HFFc6 (cell line): ENCODE results near the gene CACNG3. TPM values are rescaled to one million over a fixed set of nuclear protein-coding genes. Genes with fewer than 3 reads are reported as not detected.

Source experiments
- DNase-seq: peaks from one replicate; pipeline ENCODE4 v3.0.0-alpha.2; 2018
- H3K27ac Mint-ChIP-seq: 2 replicates; pipeline ENCODE4 v1.8.0; 2020; ENCODE audit warnings: mild to moderate bottlenecking, mixed read lengths
- H3K27me3 Mint-ChIP-seq: 2 replicates; pipeline ENCODE4 v1.8.0; 2021; ENCODE audit warnings: mild to moderate bottlenecking, moderate library complexity, mixed read lengths; ENCODE audit not compliant: insufficient read depth
- H3K36me3 Mint-ChIP-seq: 2 replicates; pipeline ENCODE4 v1.8.0; 2021; ENCODE audit warnings: low read depth, mixed read lengths
- H3K4me1 Mint-ChIP-seq: 2 replicates; pipeline ENCODE4 v1.8.0; 2020; ENCODE audit warnings: low read depth, mixed read lengths
- H3K4me3 Mint-ChIP-seq: 2 replicates; pipeline ENCODE4 v1.8.0; 2020; ENCODE audit warnings: mild to moderate bottlenecking, moderate library complexity, mixed read lengths
- H3K9me3 Mint-ChIP-seq: 2 replicates; pipeline ENCODE4 v1.8.0; 2020; ENCODE audit warnings: mild to moderate bottlenecking, mixed read lengths
- total RNA-seq, 6 experiments: library from RNA; stranded (reverse); fragmentation: NEBNext Ultra II Directional; extraction: Animal tissue kit (Norgen Biotek cat#: 25700); gene quantifications; 2 replicates in 1 of 6; 3 replicates in 5 of 6; pipeline ENCODE4 v1.2.3, GENCODE V29; 2021
- TF ChIP-seq, protein P1 (sequence below): fragments of 200-600 bp; sonication (generic); IDR thresholded peaks from 2 replicates; pipeline ENCODE4 v1.5.0; 2021; ENCODE audit warnings: antibody characterized with exemption, mild to moderate bottlenecking

CACNG3 gene
- total RNA-seq, 6 experiments from 2014 or later = not detected

DNA sequence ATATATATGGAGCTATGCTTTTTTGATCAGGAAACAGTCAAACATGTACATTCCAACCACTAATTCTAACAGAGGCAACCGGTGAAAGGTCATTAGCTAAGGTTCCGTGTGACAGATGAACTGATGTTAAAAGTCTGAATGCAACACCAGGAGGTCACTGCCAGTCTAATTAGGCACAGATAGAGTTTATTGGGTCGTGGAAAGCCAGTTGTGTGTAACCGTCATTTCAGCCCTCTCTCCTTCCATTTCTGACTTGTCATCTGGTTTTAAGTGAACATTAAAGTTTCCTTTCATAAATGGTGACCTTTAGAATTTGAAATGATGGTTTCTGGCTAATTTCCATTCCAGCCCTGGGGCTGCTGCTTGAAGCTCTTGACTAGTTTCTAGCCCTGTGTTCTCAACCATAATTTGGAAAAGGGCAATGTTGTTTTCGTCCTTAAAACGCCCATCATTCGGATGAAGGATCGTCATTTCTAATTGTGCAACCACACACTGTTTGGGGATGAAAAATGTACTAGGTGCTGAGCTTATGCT, 23.9 kb downstream of the CACNG3 start:
- peaks cover 29% of the 10 kb centered on the region for H3K9me3 Mint-ChIP-seq

DNA sequence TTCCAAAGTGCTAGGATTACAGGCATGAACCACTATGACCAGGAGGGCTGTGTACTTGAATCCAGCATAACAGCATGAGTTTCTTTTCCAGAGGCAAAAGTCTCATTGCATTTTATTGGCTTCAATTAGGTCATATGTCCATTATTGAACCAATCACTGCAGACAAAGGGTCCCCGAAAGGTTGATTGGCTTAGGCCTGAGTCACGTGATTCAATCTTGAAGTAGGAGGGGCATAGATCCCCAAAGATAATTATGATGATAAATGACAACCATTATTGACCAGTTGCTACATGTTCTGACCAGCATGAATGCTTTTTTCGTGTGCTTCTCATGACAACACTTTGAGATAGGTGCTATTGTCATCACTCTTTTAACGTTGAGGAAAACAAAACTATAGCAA, 25.3 kb downstream of the CACNG3 start:
- peaks cover 32% of the 10 kb centered on the region for H3K9me3 Mint-ChIP-seq
- no peaks in the 10 kb centered on the region; the same call in 1 of the 2 replicates for H3K27me3 Mint-ChIP-seq
- no peak overlapping the region for H3K4me3 Mint-ChIP-seq
- DNase-seq = no peak
- no peaks in the 10 kb centered on the region for H3K36me3 Mint-ChIP-seq
- H3K27ac Mint-ChIP-seq = no peak overlapping the region
- TF ChIP-seq, protein P1, sequence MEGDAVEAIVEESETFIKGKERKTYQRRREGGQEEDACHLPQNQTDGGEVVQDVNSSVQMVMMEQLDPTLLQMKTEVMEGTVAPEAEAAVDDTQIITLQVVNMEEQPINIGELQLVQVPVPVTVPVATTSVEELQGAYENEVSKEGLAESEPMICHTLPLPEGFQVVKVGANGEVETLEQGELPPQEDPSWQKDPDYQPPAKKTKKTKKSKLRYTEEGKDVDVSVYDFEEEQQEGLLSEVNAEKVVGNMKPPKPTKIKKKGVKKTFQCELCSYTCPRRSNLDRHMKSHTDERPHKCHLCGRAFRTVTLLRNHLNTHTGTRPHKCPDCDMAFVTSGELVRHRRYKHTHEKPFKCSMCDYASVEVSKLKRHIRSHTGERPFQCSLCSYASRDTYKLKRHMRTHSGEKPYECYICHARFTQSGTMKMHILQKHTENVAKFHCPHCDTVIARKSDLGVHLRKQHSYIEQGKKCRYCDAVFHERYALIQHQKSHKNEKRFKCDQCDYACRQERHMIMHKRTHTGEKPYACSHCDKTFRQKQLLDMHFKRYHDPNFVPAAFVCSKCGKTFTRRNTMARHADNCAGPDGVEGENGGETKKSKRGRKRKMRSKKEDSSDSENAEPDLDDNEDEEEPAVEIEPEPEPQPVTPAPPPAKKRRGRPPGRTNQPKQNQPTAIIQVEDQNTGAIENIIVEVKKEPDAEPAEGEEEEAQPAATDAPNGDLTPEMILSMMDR = no peak
- H3K4me1 Mint-ChIP-seq = no peaks in the 10 kb centered on the region

More for the DNA sequence above, 23.9 kb downstream of the CACNG3 start:
- Mint-ChIP-seq H3K4me1 (no peaks in the 10 kb centered on the region), H3K4me3 (no peak overlapping the region), H3K36me3 (no peaks in the 10 kb centered on the region), H3K27ac (no peak overlapping the region), H3K27me3 (no peaks in the 10 kb centered on the region; the same call in 1 of the 2 replicates)
- TF ChIP-seq, protein P1 = no peak
- no peak for DNase-seq

DNA sequence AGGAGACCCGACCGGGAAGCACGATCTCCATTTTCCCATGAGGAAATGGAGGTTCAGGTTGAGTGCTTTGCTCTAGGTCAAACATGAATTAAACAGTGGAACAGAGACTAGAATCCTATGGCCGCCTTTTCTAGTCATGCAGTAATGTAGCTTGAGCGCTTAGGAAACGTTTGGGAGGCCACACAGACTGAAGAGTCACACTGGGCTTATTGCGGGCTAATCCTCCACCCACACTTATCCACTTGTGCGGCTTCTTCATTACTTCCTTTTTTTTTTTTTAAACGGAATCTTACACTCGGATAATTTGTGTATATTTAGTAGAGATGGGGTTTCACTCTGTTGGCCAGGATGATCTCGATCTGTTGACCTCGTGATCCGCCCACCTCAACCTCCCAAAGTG, 26.0 kb downstream of the CACNG3 start:
- Mint-ChIP-seq H3K27me3 (no peaks in the 10 kb centered on the region; the same call in 1 of the 2 replicates), H3K27ac (no peak overlapping the region), H3K4me1 (no peaks in the 10 kb centered on the region), H3K9me3 (peaks cover 25% of the 10 kb centered on the region), H3K4me3 (no peak overlapping the region), H3K36me3 (no peaks in the 10 kb centered on the region)
- DNase-seq = no peak
- TF ChIP-seq, protein P1 = no peak

DNA sequence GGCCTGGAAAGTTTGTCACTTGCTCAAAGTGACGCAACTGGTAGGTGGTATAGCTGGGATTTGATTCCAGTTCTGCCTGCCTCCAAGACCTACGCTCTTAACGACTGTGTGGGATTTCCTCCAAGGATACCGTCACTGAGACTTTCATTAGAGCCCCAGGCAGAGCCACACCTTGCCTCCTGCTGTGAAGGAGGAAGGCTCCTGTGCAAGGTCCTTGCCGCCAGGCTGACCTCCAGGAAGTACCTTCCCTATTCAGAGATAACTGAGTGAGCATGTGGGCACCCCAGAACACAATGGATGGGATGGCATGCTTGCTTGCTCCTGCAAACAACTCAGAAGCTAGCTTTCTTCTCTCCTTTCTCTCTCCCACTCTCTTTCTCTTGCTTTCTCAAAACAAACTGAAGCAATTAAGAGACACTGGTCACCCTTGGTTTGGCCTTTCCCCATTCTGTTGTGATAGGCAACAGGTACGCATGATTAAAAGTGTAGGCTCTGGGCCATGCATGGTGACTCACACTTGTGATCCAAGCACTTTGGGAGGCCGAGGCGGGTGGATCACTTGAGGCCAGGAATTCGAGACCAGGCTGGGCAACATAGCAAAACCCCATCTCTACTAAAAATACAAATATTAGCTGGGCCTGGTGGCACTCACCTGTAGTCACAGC, 30.7 kb downstream of the CACNG3 start:
- DNase-seq = no peak
- H3K27me3 Mint-ChIP-seq = 0 out of 2 replicates have a peak, but pooled peaks cover 1% of the 10 kb centered on the region
- no peak overlapping the region for H3K27ac Mint-ChIP-seq
- peaks cover 22% of the 10 kb centered on the region for H3K9me3 Mint-ChIP-seq
- no peaks in the 10 kb centered on the region for H3K36me3 Mint-ChIP-seq
- H3K4me3 Mint-ChIP-seq = no peak overlapping the region
- no peaks in the 10 kb centered on the region for H3K4me1 Mint-ChIP-seq
- TF ChIP-seq, protein P1 = no peak

DNA sequence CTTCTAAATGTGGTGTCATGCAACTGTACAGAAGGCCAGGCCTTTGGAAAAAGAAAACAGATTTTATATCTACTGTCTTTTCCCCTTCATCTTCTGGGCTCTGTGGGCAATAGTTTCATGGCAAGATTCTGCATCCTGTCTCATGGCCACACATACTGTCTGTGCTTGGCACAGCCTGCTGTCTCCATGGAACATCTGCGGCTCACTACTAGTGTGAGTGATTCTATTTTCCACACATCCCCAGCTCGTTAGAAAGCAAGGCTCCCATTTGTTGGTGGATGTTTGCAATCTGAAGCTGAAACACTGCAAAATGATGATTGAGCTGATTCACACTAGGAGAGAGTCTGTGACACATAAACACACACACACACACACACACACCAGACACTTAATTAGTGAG, 32.4 kb downstream of the CACNG3 start:
- H3K4me1 Mint-ChIP-seq = no peaks in the 10 kb centered on the region
- H3K27ac Mint-ChIP-seq = no peak overlapping the region
- H3K27me3 Mint-ChIP-seq = 0 out of 2 replicates have a peak, but pooled peaks cover 1% of the 10 kb centered on the region
- DNase-seq = no peak
- TF ChIP-seq, protein P1 = no peak
- H3K9me3 Mint-ChIP-seq = peaks cover 23% of the 10 kb centered on the region
- no peak overlapping the region for H3K4me3 Mint-ChIP-seq
- H3K36me3 Mint-ChIP-seq = no peaks in the 10 kb centered on the region
